ENCODE results near the gene FOXP1. TPM values are rescaled to one million over a fixed set of nuclear protein-coding genes. Genes with fewer than 3 reads are reported as not detected.

Gene FOXP1
- total RNA-seq, 3 donors from 2014 or later = 61.9 to 267 (median 146) TPM

DNA sequence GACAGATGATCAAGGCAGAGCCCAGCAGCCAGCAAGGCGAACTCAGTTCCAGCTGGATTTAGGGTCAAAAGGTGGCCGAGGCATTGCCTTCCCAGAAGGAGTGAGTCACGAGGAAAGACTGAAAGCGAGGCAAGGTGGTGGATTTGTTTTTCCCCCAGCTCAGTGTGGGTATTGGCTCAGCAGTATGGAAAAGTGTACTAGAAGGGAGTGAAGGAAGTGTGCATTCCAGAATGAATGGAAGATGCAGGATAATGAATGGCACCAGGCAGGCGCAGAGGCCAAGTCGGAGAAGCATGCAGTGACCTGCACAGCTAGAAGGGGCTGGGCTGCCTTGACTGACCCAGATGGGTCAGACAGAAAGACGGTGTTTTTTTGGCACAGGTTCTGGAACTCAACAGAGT lies 46.3 kb downstream of the FOXP1 start:
- H3K27me3 ChIP-seq = no peaks in the 10 kb centered on the region
- H3K27ac ChIP-seq = peak overlapping the region; percentile 34 to 71
- intact Hi-C loops (cut with DNase I; ENCODE audit: low total_unique reads) = no loop called here
- H3K9me3 ChIP-seq = no peaks in the 10 kb centered on the region
- no peaks in the 10 kb centered on the region for H3K36me3 ChIP-seq
- H3K4me1 ChIP-seq = peaks cover 0 to 6% of the 10 kb centered on the region in 2 donors
- peak in 1 of 2 donors; percentile 62 for DNase-seq (ENCODE audit: low spot score in 2 of 2)
- TF ChIP-seq, protein P1, sequence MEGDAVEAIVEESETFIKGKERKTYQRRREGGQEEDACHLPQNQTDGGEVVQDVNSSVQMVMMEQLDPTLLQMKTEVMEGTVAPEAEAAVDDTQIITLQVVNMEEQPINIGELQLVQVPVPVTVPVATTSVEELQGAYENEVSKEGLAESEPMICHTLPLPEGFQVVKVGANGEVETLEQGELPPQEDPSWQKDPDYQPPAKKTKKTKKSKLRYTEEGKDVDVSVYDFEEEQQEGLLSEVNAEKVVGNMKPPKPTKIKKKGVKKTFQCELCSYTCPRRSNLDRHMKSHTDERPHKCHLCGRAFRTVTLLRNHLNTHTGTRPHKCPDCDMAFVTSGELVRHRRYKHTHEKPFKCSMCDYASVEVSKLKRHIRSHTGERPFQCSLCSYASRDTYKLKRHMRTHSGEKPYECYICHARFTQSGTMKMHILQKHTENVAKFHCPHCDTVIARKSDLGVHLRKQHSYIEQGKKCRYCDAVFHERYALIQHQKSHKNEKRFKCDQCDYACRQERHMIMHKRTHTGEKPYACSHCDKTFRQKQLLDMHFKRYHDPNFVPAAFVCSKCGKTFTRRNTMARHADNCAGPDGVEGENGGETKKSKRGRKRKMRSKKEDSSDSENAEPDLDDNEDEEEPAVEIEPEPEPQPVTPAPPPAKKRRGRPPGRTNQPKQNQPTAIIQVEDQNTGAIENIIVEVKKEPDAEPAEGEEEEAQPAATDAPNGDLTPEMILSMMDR (IDR thresholded peaks at IDR 0.05) = no peak
- TF ChIP-seq POLR2AphosphoS5 (IDR thresholded peaks at IDR 0.05) = peak; percentile 9 to 50 (median 17)
- H3K4me3 ChIP-seq = peak overlapping the region in 1 of 3 donors; percentile 9

DNA sequence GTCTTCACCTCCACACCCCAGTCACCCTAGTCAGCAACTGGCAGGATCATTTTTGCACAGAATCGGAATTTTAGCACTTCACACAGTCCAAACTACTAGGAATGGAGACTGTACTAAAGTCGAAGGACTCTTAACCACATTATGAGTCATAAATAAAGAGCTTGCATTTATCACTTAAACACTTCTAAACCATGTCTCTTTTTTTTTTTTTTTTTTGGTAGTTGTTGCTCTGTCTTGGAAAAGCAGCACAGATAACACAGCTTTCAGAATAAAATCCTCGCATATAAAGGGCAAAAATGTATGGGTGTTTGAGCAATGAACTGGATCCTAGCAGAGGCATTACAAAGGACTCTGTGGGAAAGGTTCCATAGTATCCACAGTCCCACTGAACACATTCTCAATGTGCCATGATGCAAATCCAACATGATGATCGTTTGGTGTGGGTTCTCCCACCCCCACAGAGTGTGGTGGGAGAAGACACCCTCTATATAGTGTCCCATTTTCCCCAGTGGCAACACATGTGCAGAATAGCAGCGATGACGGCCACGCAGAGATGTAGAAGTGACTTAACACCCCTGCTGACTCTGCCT lies 47.1 kb downstream of the FOXP1 start:
- DNase-seq (ENCODE audit: low spot score in 2 of 2) = no peak
- no peaks in the 10 kb centered on the region for H3K36me3 ChIP-seq
- peaks cover 0 to 6% of the 10 kb centered on the region in 2 donors for H3K4me1 ChIP-seq
- no peak overlapping the region for H3K4me3 ChIP-seq
- H3K27ac ChIP-seq = peak overlapping the region; percentile 34 to 71
- H3K9me3 ChIP-seq = no peaks in the 10 kb centered on the region
- intact Hi-C loops (cut with DNase I; ENCODE audit: low total_unique reads) = no loop called here
- TF ChIP-seq POLR2A (IDR thresholded peaks at IDR 0.05) = no peak
- TF ChIP-seq, protein P1 (IDR thresholded peaks at IDR 0.05) = no peak
- no peak for TF ChIP-seq POLR2AphosphoS5 (IDR thresholded peaks at IDR 0.05)
- H3K27me3 ChIP-seq = no peaks in the 10 kb centered on the region

DNA sequence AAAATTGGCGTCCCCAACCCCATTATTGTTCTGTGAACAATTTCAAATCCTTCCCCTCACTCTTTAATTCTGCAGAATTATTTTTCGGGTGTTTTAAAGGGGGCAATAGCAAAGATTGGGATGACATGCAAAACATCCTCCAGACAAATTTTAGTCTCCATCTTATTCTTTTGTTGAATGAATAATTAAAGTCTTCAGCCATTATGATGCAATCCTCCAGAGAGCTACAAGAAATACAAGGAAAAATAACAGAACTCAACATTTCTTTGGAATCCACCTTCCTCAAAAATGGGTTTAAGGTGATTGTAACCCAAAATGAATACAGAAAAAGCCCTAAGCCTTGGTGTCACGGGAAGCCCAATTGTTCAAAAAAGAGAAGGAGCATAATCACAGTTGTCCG lies 49.9 kb downstream of the FOXP1 start:
- H3K27me3 ChIP-seq = no peaks in the 10 kb centered on the region
- peaks cover 0 to 9% of the 10 kb centered on the region in 2 donors for H3K4me1 ChIP-seq
- no peaks in the 10 kb centered on the region for H3K36me3 ChIP-seq
- no peaks in the 10 kb centered on the region for H3K9me3 ChIP-seq
- no peak for TF ChIP-seq POLR2A (IDR thresholded peaks at IDR 0.05)
- TF ChIP-seq POLR2AphosphoS5 (IDR thresholded peaks at IDR 0.05) = no peak
- TF ChIP-seq, protein P1 (IDR thresholded peaks at IDR 0.05) = no peak
- no peak for DNase-seq (ENCODE audit: low spot score in 2 of 2)
- H3K4me3 ChIP-seq = no peak overlapping the region
- H3K27ac ChIP-seq = peak overlapping the region; percentile 72 to 79
- intact Hi-C loops (cut with DNase I; ENCODE audit: low total_unique reads) = no loop called here

DNA sequence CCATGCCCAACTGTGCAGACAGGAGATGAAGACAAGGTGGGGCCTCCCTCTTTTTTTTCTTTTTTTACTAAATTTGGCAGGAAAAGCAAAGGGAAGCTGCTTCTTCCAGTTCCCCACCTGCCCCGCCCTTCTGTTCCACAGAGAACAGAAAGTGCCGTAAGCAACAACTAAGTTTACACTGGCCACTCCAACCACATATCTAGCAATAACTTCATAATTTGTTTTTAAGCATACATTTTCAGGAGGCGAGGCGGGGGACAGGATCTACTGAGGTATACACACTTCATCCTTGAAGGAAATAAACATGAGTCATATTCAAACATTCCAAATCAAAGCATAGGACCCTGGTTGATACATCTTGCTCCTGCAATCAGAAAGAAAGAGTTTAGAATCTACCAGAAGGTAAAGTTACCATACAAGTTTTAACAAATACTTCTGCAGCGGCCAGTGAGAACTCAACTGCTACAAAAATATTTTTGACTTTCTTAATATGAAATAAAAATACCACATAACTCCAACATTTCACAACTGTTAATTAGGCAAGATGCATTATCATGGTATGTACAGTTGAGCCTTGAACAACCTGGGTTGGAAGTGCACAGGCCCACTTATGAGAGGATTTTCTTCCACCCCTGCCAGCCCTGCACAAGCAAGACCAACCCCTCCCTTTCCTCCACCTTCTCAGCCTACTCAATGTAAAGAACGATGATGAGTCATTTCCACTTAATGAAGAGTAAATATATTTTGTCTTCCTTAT lies 50.7 kb downstream of the FOXP1 start:
- DNase-seq (ENCODE audit: low spot score in 2 of 2) = peak in 1 of 2 donors; percentile 67
- H3K9me3 ChIP-seq = no peaks in the 10 kb centered on the region
- TF ChIP-seq, protein P1 (IDR thresholded peaks at IDR 0.05) = no peak
- TF ChIP-seq POLR2AphosphoS5 (IDR thresholded peaks at IDR 0.05) = peak in 1 of 3 donors; percentile 15
- no peaks in the 10 kb centered on the region for H3K36me3 ChIP-seq
- H3K4me3 ChIP-seq = peak overlapping the region in 1 of 3 donors; percentile 19
- H3K27ac ChIP-seq = peak overlapping the region; percentile 72 to 79
- peaks cover 0 to 9% of the 10 kb centered on the region in 2 donors for H3K4me1 ChIP-seq
- intact Hi-C loops (cut with DNase I; ENCODE audit: low total_unique reads) = no loop called here
- no peaks in the 10 kb centered on the region for H3K27me3 ChIP-seq

DNA sequence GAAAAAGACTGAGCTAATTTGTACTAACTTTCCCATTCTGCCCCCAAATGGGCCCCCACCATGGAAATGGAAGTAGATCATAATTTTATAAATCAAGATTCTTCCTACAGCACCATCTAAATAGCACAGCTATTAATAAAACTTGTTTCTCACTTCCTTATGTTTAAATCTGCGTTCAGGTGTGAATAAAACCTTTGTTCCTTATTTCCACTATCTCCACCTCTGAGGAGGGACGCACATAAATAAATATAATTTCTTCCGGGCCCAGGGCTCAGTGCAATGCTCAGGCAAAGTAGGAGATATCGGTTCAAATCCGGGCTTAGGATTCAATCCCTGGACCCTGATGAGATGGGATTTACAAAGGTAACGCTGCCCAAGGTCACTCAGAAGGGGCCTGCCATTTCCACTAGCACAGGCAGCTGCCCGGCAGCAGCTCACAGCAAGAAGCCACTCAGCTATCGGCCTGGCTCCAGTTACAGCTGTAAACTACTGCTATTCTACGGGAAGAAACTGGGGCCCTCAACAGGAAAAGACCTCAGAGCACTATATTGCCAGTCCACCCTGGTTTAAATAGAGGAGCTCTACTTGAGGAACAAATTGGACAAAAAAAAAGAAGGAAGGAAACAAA lies 52.5 kb downstream of the FOXP1 start:
- Histone ChIP-seq H3K36me3 (no peaks in the 10 kb centered on the region), H3K4me3 (no peak overlapping the region), H3K27ac (peak overlapping the region; percentile 72 to 79), H3K4me1 (peaks cover 0 to 3% of the 10 kb centered on the region in 2 donors), H3K9me3 (no peaks in the 10 kb centered on the region), H3K27me3 (no peaks in the 10 kb centered on the region)
- TF ChIP-seq, protein P1 (IDR thresholded peaks at IDR 0.05) = no peak
- TF ChIP-seq POLR2AphosphoS5 (IDR thresholded peaks at IDR 0.05) (no peak), POLR2A (IDR thresholded peaks at IDR 0.05) (no peak)
- intact Hi-C loops (cut with DNase I; ENCODE audit: low total_unique reads) = no loop called here
- no peak for DNase-seq (ENCODE audit: low spot score in 2 of 2)

Measured in breast epithelium (tissue), 4 donors.